Measurements from ENCODE around the gene YES1. TPM values are rescaled to one million over a fixed set of nuclear protein-coding genes. Genes with fewer than 3 reads are reported as not detected.

YES1 gene
- total RNA-seq, 1 experiment from 2014 or later: not detected

- H3K4me2 ChIP-seq (ENCODE audit: low read depth, low read length, poor library complexity, severe bottlenecking): no peak overlapping the region
- H3K9ac ChIP-seq (ENCODE audit: low read length): no peak overlapping the region
- H3K27ac ChIP-seq (ENCODE audit: low read length): no peak overlapping the region
- no peaks in the 10 kb centered on the region for H4K20me1 ChIP-seq (ENCODE audit: insufficient read depth, low read depth, low read length)
- H3K27me3 ChIP-seq (ENCODE audit: low read length): no peaks in the 10 kb centered on the region
- no peak overlapping the region for H3K4me3 ChIP-seq (ENCODE audit: low read length)
- H3K79me2 ChIP-seq (ENCODE audit: low read length): no peaks in the 10 kb centered on the region
- H3K9me2 ChIP-seq (replicated peaks; ENCODE audit: insufficient read depth, low read length): no peaks in the 10 kb centered on the region
- no peaks in the 10 kb centered on the region for H3K9me3 ChIP-seq (ENCODE audit: low read length)
- no peaks in the 10 kb centered on the region for H3K36me3 ChIP-seq (ENCODE audit: insufficient read depth, low read length)
- no peak for DNase-seq
- H2AFZ ChIP-seq (ENCODE audit: low read length): no peak overlapping the region
- no peaks in the 10 kb centered on the region for H3K4me1 ChIP-seq (ENCODE audit: low read length)
Measured at GRCh38 chr18:829432-829831, 17.4 kb upstream of the YES1 start.

GRCh38 chr18:827093-827677, 15.1 kb upstream of the YES1 start:
- Histone ChIP-seq H3K4me1 (ENCODE audit: low read length) (no peaks in the 10 kb centered on the region), H3K9me2 (replicated peaks; ENCODE audit: insufficient read depth, low read length) (no peaks in the 10 kb centered on the region), H3K27me3 (ENCODE audit: low read length) (no peaks in the 10 kb centered on the region), H3K4me2 (ENCODE audit: low read depth, low read length, poor library complexity, severe bottlenecking) (no peak overlapping the region), H3K27ac (ENCODE audit: low read length) (no peak overlapping the region), H3K4me3 (ENCODE audit: low read length) (no peak overlapping the region), H3K9me3 (ENCODE audit: low read length) (no peaks in the 10 kb centered on the region), H3K9ac (ENCODE audit: low read length) (no peak overlapping the region), H3K36me3 (ENCODE audit: insufficient read depth, low read length) (no peaks in the 10 kb centered on the region), H4K20me1 (ENCODE audit: insufficient read depth, low read depth, low read length) (no peaks in the 10 kb centered on the region), H3K79me2 (ENCODE audit: low read length) (no peaks in the 10 kb centered on the region), H2AFZ (ENCODE audit: low read length) (no peak overlapping the region)
- no peak for DNase-seq

- Histone ChIP-seq H3K9me2 (replicated peaks; ENCODE audit: insufficient read depth, low read length) (no peaks in the 10 kb centered on the region), H2AFZ (ENCODE audit: low read length) (no peak overlapping the region), H3K4me1 (ENCODE audit: low read length) (no peaks in the 10 kb centered on the region), H3K36me3 (ENCODE audit: insufficient read depth, low read length) (no peaks in the 10 kb centered on the region), H4K20me1 (ENCODE audit: insufficient read depth, low read depth, low read length) (no peaks in the 10 kb centered on the region), H3K9me3 (ENCODE audit: low read length) (no peaks in the 10 kb centered on the region), H3K27ac (ENCODE audit: low read length) (no peak overlapping the region), H3K79me2 (ENCODE audit: low read length) (no peaks in the 10 kb centered on the region), H3K4me2 (ENCODE audit: low read depth, low read length, poor library complexity, severe bottlenecking) (no peak overlapping the region), H3K4me3 (ENCODE audit: low read length) (no peak overlapping the region), H3K27me3 (ENCODE audit: low read length) (no peaks in the 10 kb centered on the region), H3K9ac (ENCODE audit: low read length) (no peak overlapping the region)
- no peak for DNase-seq
Measured at GRCh38 chr18:825891-826585, 14.0 kb upstream of the YES1 start.

- no peak overlapping the region for H3K4me3 ChIP-seq (ENCODE audit: low read length)
- no peak overlapping the region for H3K4me2 ChIP-seq (ENCODE audit: low read depth, low read length, poor library complexity, severe bottlenecking)
- no peak overlapping the region for H2AFZ ChIP-seq (ENCODE audit: low read length)
- no peak overlapping the region for H3K9ac ChIP-seq (ENCODE audit: low read length)
- no peaks in the 10 kb centered on the region for H3K27me3 ChIP-seq (ENCODE audit: low read length)
- H3K4me1 ChIP-seq (ENCODE audit: low read length): no peaks in the 10 kb centered on the region
- no peaks in the 10 kb centered on the region for H3K9me2 ChIP-seq (replicated peaks; ENCODE audit: insufficient read depth, low read length)
- no peak for DNase-seq
- H3K79me2 ChIP-seq (ENCODE audit: low read length): no peaks in the 10 kb centered on the region
- H3K36me3 ChIP-seq (ENCODE audit: insufficient read depth, low read length): no peaks in the 10 kb centered on the region
- H3K9me3 ChIP-seq (ENCODE audit: low read length): no peaks in the 10 kb centered on the region
- H3K27ac ChIP-seq (ENCODE audit: low read length): no peak overlapping the region
- no peaks in the 10 kb centered on the region for H4K20me1 ChIP-seq (ENCODE audit: insufficient read depth, low read depth, low read length)
Measured at GRCh38 chr18:824179-824578, 12.1 kb upstream of the YES1 start.

- Histone ChIP-seq H3K4me1 (ENCODE audit: low read length) (no peaks in the 10 kb centered on the region), H3K27me3 (ENCODE audit: low read length) (no peaks in the 10 kb centered on the region), H3K27ac (ENCODE audit: low read length) (no peak overlapping the region), H2AFZ (ENCODE audit: low read length) (no peak overlapping the region), H3K79me2 (ENCODE audit: low read length) (no peaks in the 10 kb centered on the region), H3K9me3 (ENCODE audit: low read length) (no peaks in the 10 kb centered on the region), H3K9me2 (replicated peaks; ENCODE audit: insufficient read depth, low read length) (no peaks in the 10 kb centered on the region), H3K36me3 (ENCODE audit: insufficient read depth, low read length) (no peaks in the 10 kb centered on the region), H3K4me3 (ENCODE audit: low read length) (no peak overlapping the region), H4K20me1 (ENCODE audit: insufficient read depth, low read depth, low read length) (no peaks in the 10 kb centered on the region), H3K4me2 (ENCODE audit: low read depth, low read length, poor library complexity, severe bottlenecking) (no peak overlapping the region), H3K9ac (ENCODE audit: low read length) (no peak overlapping the region)
- no peak for DNase-seq
Measured at GRCh38 chr18:820591-821165, 8.6 kb upstream of the YES1 start.

GRCh38 chr18:816869-817268, 4.8 kb upstream of the YES1 start:
- Histone ChIP-seq H3K9me2 (replicated peaks; ENCODE audit: insufficient read depth, low read length) (no peaks in the 10 kb centered on the region), H3K4me2 (ENCODE audit: low read depth, low read length, poor library complexity, severe bottlenecking) (no peak overlapping the region), H2AFZ (ENCODE audit: low read length) (no peak overlapping the region), H3K4me1 (ENCODE audit: low read length) (no peaks in the 10 kb centered on the region), H3K79me2 (ENCODE audit: low read length) (no peaks in the 10 kb centered on the region), H3K27ac (ENCODE audit: low read length) (no peak overlapping the region), H3K4me3 (ENCODE audit: low read length) (no peak overlapping the region), H3K36me3 (ENCODE audit: insufficient read depth, low read length) (no peaks in the 10 kb centered on the region), H4K20me1 (ENCODE audit: insufficient read depth, low read depth, low read length) (no peaks in the 10 kb centered on the region), H3K9me3 (ENCODE audit: low read length) (no peaks in the 10 kb centered on the region), H3K9ac (ENCODE audit: low read length) (no peak overlapping the region), H3K27me3 (ENCODE audit: low read length) (no peaks in the 10 kb centered on the region)
- DNase-seq: no peak

GRCh38 chr18:816088-816653, 4.1 kb upstream of the YES1 start:
- Histone ChIP-seq H4K20me1 (ENCODE audit: insufficient read depth, low read depth, low read length) (no peaks in the 10 kb centered on the region), H3K27ac (ENCODE audit: low read length) (no peak overlapping the region), H3K79me2 (ENCODE audit: low read length) (no peaks in the 10 kb centered on the region), H3K9ac (ENCODE audit: low read length) (no peak overlapping the region), H3K4me3 (ENCODE audit: low read length) (no peak overlapping the region), H3K4me1 (ENCODE audit: low read length) (no peaks in the 10 kb centered on the region), H3K9me2 (replicated peaks; ENCODE audit: insufficient read depth, low read length) (no peaks in the 10 kb centered on the region), H3K27me3 (ENCODE audit: low read length) (no peaks in the 10 kb centered on the region), H3K4me2 (ENCODE audit: low read depth, low read length, poor library complexity, severe bottlenecking) (no peak overlapping the region), H2AFZ (ENCODE audit: low read length) (no peak overlapping the region), H3K9me3 (ENCODE audit: low read length) (no peaks in the 10 kb centered on the region), H3K36me3 (ENCODE audit: insufficient read depth, low read length) (no peaks in the 10 kb centered on the region)
- no peak for DNase-seq

- Histone ChIP-seq H3K4me3 (ENCODE audit: low read length) (no peak overlapping the region), H3K27ac (ENCODE audit: low read length) (no peak overlapping the region), H2AFZ (ENCODE audit: low read length) (no peak overlapping the region), H3K4me1 (ENCODE audit: low read length) (no peaks in the 10 kb centered on the region), H3K9me3 (ENCODE audit: low read length) (no peaks in the 10 kb centered on the region), H3K9ac (ENCODE audit: low read length) (no peak overlapping the region), H3K79me2 (ENCODE audit: low read length) (no peaks in the 10 kb centered on the region), H3K4me2 (ENCODE audit: low read depth, low read length, poor library complexity, severe bottlenecking) (no peak overlapping the region), H3K9me2 (replicated peaks; ENCODE audit: insufficient read depth, low read length) (no peaks in the 10 kb centered on the region), H3K36me3 (ENCODE audit: insufficient read depth, low read length) (no peaks in the 10 kb centered on the region), H4K20me1 (ENCODE audit: insufficient read depth, low read depth, low read length) (no peaks in the 10 kb centered on the region), H3K27me3 (ENCODE audit: low read length) (no peaks in the 10 kb centered on the region)
- no peak for DNase-seq
Measured at GRCh38 chr18:815353-815752, 3.3 kb upstream of the YES1 start.
